Jurkat, Clone E6-1 (cell line): Measurements from ENCODE around the gene RFX2.
"Not testable (repeated sequence)": the region's sequence is repeated elsewhere in the genome, so short reads cannot be mapped to it uniquely, and the experiment has no call there.

ENCODE experiments used
- DNase-seq: peaks from one replicate; pipeline ENCODE4 v3.0.0-alpha.2; 2011; ENCODE audit warnings: low read depth, low spot score
- H3K4me3 ChIP-seq: 2 replicates; pipeline ENCODE4 v1.5.1; 2011; ENCODE audit warnings: mild to moderate bottlenecking, low read length, control low read depth, moderate library complexity

RFX2 gene

DNA sequence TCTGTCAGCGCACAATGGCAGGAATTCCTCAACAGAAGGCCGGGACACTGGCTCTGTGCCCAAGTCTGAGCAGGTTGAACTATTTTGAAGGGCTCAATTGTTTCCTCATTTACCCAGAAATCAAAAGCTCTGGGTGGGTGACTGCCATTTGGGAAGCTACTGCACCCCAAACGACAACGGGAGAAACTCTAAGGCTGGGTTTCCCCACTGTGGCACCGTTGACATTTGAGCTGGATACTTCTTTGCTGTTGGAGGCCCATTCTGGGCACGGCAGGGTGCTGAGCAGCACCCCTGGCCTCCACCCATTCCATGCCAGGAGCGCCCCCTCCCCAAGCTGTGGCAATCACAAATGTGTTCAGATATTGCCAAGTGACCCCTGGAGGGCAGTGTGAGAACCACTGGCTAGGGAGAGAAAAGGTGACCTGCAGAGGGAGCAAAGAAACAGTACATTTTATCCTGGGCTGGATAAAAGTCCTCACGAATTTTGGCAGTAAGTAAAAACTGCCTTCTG lies 62.5 kb downstream of the RFX2 start:
- no peak overlapping the region for H3K4me3 ChIP-seq
- DNase-seq = peak; percentile 14

DNA sequence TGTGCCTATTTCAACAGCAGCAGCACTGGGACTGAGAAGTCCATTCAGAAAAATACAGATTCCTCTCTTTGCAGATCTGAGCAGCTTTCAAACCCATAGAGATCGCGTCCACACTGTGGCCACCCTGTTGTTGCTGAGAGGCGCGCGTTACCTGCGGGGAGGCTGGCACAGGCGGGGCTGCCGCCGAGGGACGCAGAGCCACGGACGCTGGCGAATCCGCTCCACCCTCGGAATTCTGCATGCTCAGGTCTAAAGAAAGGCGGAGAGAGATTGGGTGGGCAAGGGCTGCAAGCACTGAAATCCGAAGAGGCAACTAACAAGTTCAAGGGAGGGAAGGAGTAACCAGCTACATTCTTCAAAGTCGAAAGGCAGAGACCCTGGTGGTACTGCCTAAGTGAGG lies 63.0 kb downstream of the RFX2 start:
- no peak overlapping the region for H3K4me3 ChIP-seq
- DNase-seq = no peak

- H3K4me3 ChIP-seq = no peak overlapping the region
- DNase-seq = no peak
Measured at GRCh38 chr19:6045108-6045507, 65.2 kb downstream of the RFX2 start.

GRCh38 chr19:6044056-6044805 lies 66.1 kb downstream of the RFX2 start:
- DNase-seq = no peak
- no peak overlapping the region for H3K4me3 ChIP-seq

- no peak for DNase-seq
- H3K4me3 ChIP-seq = no peak overlapping the region
Measured at GRCh38 chr19:6042776-6043726, 67.2 kb downstream of the RFX2 start.

DNA sequence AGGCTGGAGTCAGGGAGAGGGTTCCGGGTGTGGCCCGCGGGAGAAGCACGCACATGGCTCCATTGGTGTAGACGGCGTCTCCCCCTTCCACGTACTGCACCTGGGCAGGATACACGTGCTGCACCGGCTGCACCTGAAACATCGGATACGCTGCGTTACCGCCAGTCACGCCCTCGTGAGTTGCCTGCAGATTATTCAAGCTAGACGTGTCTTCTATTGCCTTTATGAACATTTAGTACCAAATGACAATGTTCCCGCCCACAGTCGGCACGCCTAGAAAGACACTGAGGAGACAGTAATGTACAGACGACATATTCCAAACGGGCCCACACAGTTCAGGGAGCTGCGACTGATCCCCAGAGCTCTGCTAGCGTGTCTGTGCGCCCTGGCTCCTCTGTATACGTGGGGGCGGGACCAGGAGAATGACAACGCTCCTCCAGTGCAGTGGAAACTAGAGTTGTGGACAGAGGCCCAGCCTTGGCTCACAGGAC lies 68.3 kb downstream of the RFX2 start:
- no peak overlapping the region for H3K4me3 ChIP-seq
- no peak for DNase-seq

- DNase-seq = no peak
- H3K4me3 ChIP-seq = no peak overlapping the region
Measured at GRCh38 chr19:6041071-6041470, 69.2 kb downstream of the RFX2 start.

DNA sequence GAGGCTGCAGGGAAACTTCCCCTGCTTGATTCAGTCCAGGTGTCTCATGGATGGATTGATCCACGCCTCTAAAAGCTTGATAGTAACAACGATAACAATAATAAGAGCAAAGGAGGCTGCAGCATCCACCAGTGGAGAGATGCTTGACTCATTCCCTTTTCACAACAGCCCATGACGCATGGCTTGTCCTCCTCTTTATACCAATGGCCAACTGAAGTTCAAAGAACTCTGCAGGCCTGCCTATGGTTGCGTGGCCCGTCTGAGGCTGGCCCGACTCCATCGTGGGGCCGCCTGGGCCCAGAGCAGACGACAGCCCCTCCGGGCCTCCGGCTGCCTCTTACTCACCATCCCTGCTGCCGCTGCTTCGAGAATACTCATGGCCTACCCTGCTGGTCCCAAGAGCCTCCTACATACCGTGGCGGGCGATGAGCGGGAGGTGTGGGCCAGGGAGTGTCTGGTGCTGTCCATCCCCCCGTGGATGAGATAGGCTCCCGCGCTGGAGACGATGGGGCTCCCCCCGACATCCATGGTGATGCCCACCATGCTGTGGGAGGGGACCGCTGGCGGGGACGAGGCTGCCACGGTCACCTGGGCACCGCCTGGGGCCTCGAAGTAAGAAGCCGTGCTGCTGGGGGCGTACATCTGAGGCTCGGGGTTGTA lies 70.6 kb downstream of the RFX2 start:
- H3K4me3 ChIP-seq = no peak overlapping the region
- no peak for DNase-seq

GRCh38 chr19:6038634-6039405 lies 71.5 kb downstream of the RFX2 start:
- no peak overlapping the region for H3K4me3 ChIP-seq
- DNase-seq = no peak

DNA sequence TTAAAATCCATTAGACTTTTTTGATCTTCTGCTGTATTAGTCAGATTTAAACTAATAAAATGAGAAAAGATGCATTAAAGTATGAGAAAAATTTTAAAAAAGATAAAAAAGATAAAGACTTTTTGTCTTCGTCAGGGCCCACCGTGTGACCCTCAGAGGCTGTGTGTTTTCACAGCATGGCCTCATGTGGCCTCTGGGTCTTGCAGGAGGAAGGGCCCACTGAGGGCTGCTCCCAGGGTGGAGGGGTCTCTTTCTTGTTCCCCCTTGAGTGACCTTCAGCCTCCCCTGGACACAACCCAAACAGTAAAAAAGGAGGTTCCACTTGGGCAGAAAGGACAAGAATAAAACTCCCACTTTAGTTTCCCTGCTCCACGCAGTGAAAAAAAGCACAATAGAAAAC lies 75.3 kb downstream of the RFX2 start:
- DNase-seq = no peak
- H3K4me3 ChIP-seq = no peak overlapping the region

DNA sequence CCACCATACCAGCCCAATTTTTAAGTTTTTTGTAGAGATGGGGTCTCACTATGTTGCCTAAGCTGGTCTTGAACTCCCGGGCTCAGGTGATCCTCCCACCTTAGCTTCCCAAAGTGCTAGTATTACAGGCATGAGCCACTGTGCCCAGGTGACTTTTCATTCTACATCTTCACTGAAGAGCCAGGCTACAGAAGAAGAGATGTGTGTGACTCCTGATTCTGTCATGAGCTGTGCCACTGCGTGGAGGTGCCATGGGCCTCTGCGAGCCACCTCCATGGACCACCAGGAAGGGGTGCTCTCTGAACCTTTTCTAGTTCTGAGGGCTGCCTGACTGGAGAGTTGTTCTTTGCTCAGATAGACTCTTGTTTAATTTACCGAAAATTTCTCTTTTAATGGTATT lies 75.8 kb downstream of the RFX2 start:
- H3K4me3 ChIP-seq = no peak overlapping the region
- no peak for DNase-seq

DNA sequence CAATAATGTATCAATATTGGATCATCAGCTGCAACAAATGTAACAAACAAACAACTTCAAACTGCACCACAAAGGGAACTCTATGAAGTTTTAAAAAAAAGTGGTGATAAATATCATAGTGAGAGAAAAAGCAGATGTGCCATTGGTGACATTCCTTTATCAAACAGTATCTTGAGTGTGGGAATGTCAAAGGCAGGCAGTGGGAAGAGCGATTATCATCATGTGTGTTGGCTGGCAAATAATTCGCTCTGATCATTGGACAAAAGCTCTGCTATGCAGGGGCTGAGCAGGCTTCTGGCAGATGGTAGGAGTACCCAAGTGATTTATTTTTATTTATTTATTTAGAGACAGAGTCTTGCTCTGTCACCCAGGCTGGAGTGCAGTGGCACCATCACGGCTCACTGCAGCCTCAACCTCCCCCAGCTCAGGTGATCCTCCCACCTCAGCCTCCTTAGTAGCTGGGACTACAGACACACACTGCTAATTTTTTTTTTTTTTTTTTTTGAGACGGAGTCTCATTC lies 76.5 kb downstream of the RFX2 start:
- no peak for DNase-seq
- no peak overlapping the region for H3K4me3 ChIP-seq

DNA sequence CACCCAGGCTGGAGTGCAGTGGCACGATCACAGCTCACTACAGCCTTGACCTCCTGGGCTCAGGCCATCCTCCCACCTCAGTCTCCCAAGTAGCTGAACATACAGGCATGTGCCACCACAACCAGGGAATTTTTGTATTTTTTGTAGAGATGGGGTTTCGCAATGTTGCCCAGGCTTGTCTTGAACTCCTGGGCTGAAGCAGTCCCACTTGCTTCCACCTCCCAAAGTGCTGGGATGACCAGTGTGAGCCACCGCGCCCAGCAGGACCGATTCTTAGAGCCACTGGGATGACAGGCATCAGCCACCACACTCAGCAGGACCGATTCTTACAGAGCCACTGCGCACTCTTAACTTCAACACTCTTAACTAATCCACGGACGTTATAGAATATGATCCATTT lies 77.5 kb downstream of the RFX2 start:
- H3K4me3 ChIP-seq = no peak overlapping the region
- DNase-seq = no peak

DNA sequence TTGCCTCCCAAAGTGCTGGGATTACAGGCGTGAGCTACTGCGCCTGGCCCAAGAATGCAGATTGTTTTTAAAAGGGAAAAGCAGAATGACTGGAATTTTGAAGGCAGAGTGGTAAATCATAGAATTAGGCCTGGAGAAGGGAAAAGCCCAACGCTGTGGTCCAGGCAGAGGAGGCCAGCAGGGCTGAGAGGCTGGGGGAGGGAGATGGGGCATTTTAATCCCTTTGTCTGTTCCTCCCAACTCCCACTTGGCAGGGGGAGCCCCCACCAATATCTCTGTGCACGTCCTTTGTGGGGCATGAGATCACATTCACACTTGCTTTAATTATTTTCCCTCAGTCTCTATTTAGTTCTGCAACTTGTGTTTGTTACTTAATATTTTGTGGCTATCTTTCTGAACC lies 77.9 kb downstream of the RFX2 start:
- no peak overlapping the region for H3K4me3 ChIP-seq
- no peak for DNase-seq

DNA sequence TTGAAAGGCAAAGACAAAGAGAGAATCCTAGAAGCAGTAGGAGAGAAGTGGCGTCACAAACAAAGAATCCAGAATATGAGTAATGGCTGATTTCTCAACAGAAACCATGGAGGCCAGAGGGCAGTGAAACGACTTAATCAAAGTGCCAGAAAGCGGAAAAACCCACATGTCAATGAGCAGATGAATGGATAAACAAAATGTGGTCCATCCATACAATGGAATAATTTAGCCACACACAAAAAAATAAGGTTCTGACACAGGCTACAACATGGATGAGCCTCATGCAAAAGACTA lies 80.1 kb downstream of the RFX2 start:
- no peak for DNase-seq
- no peak overlapping the region for H3K4me3 ChIP-seq

GRCh38 chr19:6026390-6027227 lies 83.7 kb downstream of the RFX2 start:
- no peak overlapping the region for H3K4me3 ChIP-seq
- no peak for DNase-seq

DNA sequence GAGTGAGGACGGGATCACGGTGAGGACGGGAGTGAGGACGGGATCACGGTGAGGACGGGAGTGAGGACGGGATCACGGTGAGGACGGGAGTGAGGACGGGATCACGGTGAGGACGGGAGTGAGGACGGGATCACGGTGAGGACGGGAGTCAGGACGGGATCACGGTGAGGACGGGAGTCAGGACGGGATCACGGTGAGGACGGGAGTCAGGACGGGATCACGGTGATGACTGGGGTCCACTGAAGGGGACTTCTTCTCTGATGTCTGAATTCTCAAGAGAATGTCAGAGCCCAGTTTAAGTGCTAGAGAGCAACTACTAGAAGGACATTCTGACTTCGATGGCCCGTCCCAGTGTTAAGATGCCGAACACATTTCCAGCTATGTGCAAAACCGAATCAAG lies 85.5 kb downstream of the RFX2 start:
- H3K4me3 ChIP-seq, DNase-seq: not testable (repeated sequence)

DNA sequence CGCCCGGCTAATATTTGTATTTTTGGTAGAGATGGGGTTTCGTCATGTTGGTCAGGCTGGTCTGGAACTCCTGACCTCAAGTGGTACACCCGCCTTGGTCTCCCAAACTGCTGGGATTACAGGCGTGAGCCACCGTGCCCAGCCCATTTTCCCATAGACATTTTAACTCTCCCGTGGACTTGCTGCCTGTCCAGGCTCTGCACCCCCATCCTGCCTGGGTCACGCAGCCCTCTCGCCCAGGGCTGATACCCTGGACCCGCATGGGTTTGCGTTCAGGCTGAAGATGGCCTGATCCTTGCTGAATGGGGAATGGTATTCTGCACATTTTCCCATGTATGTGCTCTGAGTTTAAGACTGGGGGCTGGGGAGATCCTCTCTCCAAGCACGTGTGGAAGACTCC lies 86.4 kb downstream of the RFX2 start:
- no peak overlapping the region for H3K4me3 ChIP-seq
- DNase-seq = no peak
